ENCODE measurements around the gene CELF2. TPM values are rescaled to one million over a fixed set of nuclear protein-coding genes. Genes with fewer than 3 reads are reported as not detected.

CELF2 gene
- total RNA-seq, 2 experiments from 2014 or later = 197 to 205 TPM

DNA sequence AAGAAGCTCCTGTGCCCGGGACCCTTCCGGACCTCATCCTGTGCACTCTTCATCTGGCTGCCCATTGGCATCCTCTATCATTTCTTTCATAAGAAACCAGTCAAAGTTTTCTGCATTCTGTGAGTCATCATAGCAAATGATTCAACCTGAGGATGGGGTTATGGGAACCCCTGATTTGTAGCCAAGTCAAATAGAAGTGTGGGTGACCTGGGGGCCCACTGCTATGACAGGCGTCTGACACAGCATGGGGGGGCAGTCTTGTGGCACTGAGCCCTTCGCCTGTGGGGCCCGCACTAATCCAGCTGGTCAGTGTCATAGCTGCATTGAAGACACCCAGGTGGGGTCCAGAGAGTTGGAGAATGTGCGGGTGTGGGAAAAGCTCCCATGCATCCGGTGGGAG, 363.4 kb downstream of the CELF2 start:
- POLR2A ChIA-PET = no interaction called here
- Histone ChIP-seq H3K36me3 (ENCODE audit: insufficient read depth, low read length) (no peaks in the 10 kb centered on the region), H3K27ac (ENCODE audit: low read depth in 1 of 2, low read length in 2 of 2) (no peak overlapping the region), H3K9me3 (ENCODE audit: control insufficient read depth in 1 of 2, insufficient read depth in 1 of 2, low read length in 2 of 2) (no peaks in the 10 kb centered on the region), H3K4me3 (ENCODE audit: low read length) (no peak overlapping the region), H3K4me1 (ENCODE audit: insufficient read depth, low read length) (no peaks in the 10 kb centered on the region), H3K27me3 (ENCODE audit: control insufficient read depth in 1 of 2, insufficient read depth in 2 of 2, low read length in 2 of 2) (no peaks in the 10 kb centered on the region)
- H3K9me3 Mint-ChIP-seq = no peaks in the 10 kb centered on the region
- no peak for DNase-seq
- no peaks in the 10 kb centered on the region for H3K36me3 Mint-ChIP-seq (ENCODE audit: low read depth)
- H3K27me3 Mint-ChIP-seq = no peaks in the 10 kb centered on the region
- CTCF ChIA-PET = no interaction called here
- no peak overlapping the region for H3K27ac Mint-ChIP-seq
- no peaks in the 10 kb centered on the region for H3K4me1 Mint-ChIP-seq (ENCODE audit: low read depth)
- intact Hi-C loops (cut with DNase I, micrococcal nuclease) = no loop called here
- TF ChIP-seq, protein P1, sequence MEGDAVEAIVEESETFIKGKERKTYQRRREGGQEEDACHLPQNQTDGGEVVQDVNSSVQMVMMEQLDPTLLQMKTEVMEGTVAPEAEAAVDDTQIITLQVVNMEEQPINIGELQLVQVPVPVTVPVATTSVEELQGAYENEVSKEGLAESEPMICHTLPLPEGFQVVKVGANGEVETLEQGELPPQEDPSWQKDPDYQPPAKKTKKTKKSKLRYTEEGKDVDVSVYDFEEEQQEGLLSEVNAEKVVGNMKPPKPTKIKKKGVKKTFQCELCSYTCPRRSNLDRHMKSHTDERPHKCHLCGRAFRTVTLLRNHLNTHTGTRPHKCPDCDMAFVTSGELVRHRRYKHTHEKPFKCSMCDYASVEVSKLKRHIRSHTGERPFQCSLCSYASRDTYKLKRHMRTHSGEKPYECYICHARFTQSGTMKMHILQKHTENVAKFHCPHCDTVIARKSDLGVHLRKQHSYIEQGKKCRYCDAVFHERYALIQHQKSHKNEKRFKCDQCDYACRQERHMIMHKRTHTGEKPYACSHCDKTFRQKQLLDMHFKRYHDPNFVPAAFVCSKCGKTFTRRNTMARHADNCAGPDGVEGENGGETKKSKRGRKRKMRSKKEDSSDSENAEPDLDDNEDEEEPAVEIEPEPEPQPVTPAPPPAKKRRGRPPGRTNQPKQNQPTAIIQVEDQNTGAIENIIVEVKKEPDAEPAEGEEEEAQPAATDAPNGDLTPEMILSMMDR (IDR thresholded peaks at IDR 0.05) = no peak
- ATAC-seq (ENCODE audit: poor library complexity) = no peak
- H3K4me3 Mint-ChIP-seq = no peak overlapping the region

DNA sequence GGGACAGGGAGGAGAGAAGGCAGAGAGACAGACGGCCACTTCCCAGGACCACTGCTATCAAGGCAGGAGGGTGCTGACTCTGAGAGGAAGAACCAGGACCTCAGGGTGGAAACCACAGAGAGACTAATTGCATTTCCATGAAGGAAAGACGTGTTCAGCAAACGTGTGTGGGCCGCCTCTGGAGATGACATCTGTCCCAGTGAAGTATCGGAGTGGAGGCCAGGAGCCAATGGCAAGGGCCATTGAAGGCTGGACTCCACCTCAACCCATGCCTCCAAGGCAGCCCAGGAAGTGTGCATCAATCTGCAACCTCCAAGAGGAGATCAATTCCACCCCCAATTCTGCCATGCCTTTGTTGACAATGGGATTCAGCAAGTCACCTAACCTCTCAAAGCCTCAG, 363.8 kb downstream of the CELF2 start:
- Mint-ChIP-seq H3K27me3 (no peaks in the 10 kb centered on the region), H3K27ac (no peak overlapping the region), H3K36me3 (ENCODE audit: low read depth) (no peaks in the 10 kb centered on the region), H3K9me3 (no peaks in the 10 kb centered on the region), H3K4me3 (no peak overlapping the region), H3K4me1 (ENCODE audit: low read depth) (no peaks in the 10 kb centered on the region)
- H3K36me3 ChIP-seq (ENCODE audit: insufficient read depth, low read length) = no peaks in the 10 kb centered on the region
- DNase-seq (no peak), ATAC-seq (ENCODE audit: poor library complexity) (no peak)
- no peaks in the 10 kb centered on the region for H3K4me1 ChIP-seq (ENCODE audit: insufficient read depth, low read length)
- H3K27ac ChIP-seq (ENCODE audit: low read depth in 1 of 2, low read length in 2 of 2) = no peak overlapping the region
- H3K27me3 ChIP-seq (ENCODE audit: control insufficient read depth in 1 of 2, insufficient read depth in 2 of 2, low read length in 2 of 2) = no peaks in the 10 kb centered on the region
- H3K9me3 ChIP-seq (ENCODE audit: control insufficient read depth in 1 of 2, insufficient read depth in 1 of 2, low read length in 2 of 2) = no peaks in the 10 kb centered on the region
- no peak overlapping the region for H3K4me3 ChIP-seq (ENCODE audit: low read length)
- ChIA-PET POLR2A (no interaction called here), CTCF (no interaction called here)
- intact Hi-C loops (cut with DNase I, micrococcal nuclease) = no loop called here
- TF ChIP-seq, protein P1 (IDR thresholded peaks at IDR 0.05) = no peak

DNA sequence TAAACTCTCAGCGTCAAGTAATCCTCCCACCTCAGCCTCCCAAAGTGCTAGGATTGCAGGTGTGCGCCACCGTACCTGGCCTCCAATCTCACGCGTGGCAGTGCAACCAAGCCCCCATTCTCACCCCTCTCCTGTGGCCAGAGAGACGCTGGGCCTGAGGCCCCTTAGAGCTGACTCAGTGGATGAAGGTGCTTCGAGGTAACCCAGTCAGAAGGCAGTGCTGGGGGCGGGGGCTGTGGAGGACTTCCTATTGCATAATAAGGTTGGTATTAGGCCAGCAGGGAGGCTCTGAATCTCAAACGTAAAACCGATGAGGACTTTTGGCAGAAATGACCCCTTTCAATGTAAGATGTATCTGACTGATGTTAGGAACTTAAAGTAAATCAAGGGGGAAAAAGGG, 364.5 kb downstream of the CELF2 start:
- Histone ChIP-seq H3K36me3 (ENCODE audit: insufficient read depth, low read length) (no peaks in the 10 kb centered on the region), H3K9me3 (ENCODE audit: control insufficient read depth in 1 of 2, insufficient read depth in 1 of 2, low read length in 2 of 2) (no peaks in the 10 kb centered on the region), H3K4me3 (ENCODE audit: low read length) (no peak overlapping the region), H3K27ac (ENCODE audit: low read depth in 1 of 2, low read length in 2 of 2) (no peak overlapping the region), H3K4me1 (ENCODE audit: insufficient read depth, low read length) (no peaks in the 10 kb centered on the region), H3K27me3 (ENCODE audit: control insufficient read depth in 1 of 2, insufficient read depth in 2 of 2, low read length in 2 of 2) (no peaks in the 10 kb centered on the region)
- ChIA-PET CTCF (no interaction called here), POLR2A (no interaction called here)
- DNase-seq = no peak
- H3K27ac Mint-ChIP-seq = no peak overlapping the region
- H3K9me3 Mint-ChIP-seq = no peaks in the 10 kb centered on the region
- H3K36me3 Mint-ChIP-seq (ENCODE audit: low read depth) = no peaks in the 10 kb centered on the region
- H3K27me3 Mint-ChIP-seq = no peaks in the 10 kb centered on the region
- no peak overlapping the region for H3K4me3 Mint-ChIP-seq
- TF ChIP-seq, protein P1 (IDR thresholded peaks at IDR 0.05) = no peak
- intact Hi-C loops (cut with DNase I, micrococcal nuclease) = no loop called here
- no peak for ATAC-seq (ENCODE audit: poor library complexity)
- H3K4me1 Mint-ChIP-seq (ENCODE audit: low read depth) = no peaks in the 10 kb centered on the region
